Hypothalamus (tissue), 51 donors: ENCODE data around the gene NYNRIN.

Experiments
- DNase-seq, 51 donors: peaks; one replicate each; lab custom pipeline; 2025; lab: John Stamatoyannopoulos, UW

The NYNRIN gene

DNA sequence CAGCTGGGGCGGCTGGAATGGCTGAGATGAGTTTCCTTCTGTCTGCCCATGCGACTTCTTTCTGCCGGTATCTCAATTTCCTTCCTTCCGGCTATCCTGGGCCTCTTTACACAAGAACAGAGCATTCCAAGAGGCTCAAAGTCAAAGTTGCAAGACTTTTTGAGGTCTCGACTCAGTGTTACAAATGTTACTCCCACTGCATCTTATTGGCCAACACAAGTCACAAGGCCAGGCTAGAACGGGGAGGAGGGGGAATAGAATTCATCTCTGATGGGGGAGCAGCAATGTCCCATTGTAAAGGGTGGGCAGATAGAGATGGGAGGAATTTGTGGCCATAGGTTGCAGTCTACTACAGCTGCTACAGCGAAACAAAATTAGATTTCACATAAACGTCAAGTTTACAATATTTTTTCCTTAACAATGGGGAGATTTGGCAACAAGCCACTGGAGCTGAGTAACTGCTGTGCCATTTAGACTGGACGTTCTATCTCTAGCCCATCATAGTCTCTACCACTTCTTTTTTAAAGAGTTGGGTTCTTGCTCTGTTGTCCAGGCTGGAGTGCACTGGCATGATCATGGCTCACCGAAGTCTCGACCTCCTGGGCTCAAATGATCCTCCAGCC, 9.5 kb upstream of the NYNRIN start:
- DNase-seq: no peak

GRCh38 chr14:24390701-24391468, 7.9 kb upstream of the NYNRIN start:
- no peak for DNase-seq

DNA sequence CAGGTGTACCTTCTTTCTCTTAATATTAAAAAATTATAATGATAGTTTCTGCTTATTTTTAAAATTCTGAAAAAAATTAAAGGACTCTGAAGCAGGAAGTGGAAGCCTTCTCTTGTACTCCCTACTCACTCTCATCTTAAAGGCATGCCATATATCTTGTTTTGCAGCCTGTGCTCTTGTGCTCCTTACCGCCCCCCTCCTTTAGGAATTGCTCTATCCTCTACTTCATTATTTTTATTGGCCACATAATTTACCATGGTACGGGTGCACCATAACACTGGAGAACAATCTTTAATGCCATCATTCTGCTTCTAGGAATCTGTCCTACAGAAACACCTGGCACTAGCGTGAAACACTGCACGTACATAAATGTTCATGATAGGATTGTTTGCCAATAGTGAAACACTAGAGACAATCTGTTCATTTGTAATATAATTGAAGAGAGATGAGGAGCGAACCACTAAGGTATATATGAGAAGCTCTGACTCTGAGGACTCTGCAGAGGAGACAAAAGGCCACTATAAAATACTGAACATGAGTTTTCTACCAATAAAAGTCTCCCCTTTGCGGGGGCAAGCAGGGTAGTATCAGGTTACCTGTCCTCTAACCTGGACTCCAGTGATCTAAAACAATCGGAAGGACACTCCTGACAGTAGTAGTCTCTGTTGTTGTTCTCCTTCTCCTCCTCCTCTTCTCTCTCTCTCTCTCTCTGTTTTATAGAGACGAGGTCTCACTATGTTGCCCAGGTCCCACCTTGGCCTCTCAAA, 6.3 kb upstream of the NYNRIN start:
- no peak for DNase-seq

DNA sequence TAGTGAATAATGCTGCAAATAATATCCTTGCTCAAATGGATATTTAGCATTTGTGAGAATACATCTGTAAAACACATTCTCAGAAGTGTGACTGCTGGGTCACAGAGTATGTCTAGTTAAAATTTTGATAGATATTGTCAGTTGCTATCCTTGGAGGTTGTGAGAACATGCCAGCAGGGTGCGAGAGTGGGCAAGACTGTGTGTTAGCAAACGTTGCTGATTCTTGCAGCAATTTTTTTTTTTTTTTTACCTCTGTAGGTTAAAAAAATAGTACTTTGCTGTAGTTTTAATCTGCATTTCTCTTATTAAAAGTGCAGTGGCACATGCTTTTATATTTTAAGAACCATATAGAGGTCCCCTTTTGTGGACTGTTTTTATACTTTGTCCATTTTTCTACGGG, 4.5 kb upstream of the NYNRIN start:
- DNase-seq: no peak

GRCh38 chr14:24395609-24396582, 2.9 kb upstream of the NYNRIN start:
- DNase-seq: no peak

GRCh38 chr14:24397639-24398292, 1.0 kb upstream of the NYNRIN start:
- no peak for DNase-seq

- DNase-seq: no peak
These were observed 530 bp upstream of the NYNRIN start for GRCh38 chr14:24398293-24398652.

DNA sequence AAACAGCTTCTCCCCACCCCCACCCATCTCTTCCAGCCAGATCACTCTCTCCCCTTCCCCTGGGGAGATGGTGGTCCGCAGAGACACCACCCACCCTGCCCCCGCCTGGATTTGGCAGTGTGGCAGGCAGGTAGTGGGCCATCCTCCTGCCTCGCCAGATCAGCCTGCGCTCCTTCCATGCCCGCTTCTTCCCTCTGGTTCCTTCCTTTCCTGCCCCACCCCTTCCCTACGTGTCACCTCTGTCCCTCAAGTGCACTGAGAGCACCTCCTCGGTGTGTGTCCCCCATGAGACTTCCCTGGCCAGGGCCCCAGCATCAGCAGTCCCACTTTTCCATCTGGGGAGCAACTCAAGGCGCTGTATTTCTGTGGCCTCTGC, 632 bp downstream of the NYNRIN start:
- DNase-seq: no peak

GRCh38 chr14:24399999-24400718, 1.4 kb downstream of the NYNRIN start:
- DNase-seq: no peak

- DNase-seq: no peak
These were observed 3.3 kb downstream of the NYNRIN start for GRCh38 chr14:24401810-24402702.

- DNase-seq: no peak
These were observed 4.6 kb downstream of the NYNRIN start for GRCh38 chr14:24403294-24403998.

DNA sequence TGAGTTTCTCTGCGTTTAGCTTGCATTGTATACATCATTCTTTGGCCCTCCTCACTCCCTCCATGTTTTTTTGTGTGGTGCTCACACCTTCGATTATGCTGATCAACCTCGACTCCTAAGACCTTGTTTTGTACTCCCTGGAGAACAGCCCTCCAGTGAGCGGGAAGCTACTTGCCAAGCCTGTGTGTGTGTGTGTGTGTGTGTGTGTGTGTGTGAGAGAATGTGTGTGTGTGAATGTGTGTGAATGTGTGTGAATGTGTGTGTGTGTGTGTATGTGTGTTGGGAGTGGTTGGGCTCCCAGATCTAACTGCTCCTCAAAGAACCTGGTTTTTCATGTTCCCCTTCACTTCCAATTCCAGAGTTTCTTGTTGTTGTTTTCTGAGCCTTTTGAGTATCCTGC, 6.0 kb downstream of the NYNRIN start:
- DNase-seq: no peak

- no peak for DNase-seq
These were observed 7.6 kb downstream of the NYNRIN start for GRCh38 chr14:24406416-24406815.

DNA sequence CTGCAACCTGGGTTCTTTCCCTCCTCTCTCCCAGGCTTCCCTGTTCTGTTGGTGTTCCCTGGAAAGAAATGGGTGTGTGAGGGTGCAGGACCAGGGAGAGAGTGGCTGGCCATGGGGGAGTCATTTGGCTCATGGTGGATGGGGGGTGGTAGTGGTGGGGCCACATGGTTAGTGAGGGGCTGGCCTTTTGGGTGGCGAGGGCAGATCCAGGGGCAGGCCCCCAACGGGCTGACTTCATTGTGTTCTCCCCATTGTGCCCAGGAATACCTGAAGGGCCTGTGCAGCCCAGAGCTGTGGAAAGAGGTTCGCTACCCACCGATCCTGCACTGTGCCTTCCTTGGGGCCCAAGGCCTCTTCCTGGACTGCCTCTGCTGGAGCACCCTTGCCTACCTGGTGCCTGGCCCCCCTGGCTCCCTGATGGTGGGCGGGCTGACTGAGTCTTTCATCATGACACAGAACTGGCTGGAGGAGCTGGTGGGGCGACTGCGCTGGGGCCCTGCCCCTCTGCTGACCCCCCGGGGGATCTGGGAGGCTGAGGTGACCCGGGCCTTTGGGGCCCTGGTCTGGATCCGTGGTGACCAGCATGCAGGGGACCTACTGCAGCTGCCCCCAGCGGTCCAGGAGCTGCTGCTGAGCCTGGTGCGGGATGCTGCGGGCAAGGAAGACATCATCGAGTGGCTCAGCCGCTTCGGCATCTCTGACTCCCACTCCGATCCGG, 9.0 kb downstream of the NYNRIN start:
- DNase-seq: no peak

GRCh38 chr14:24408764-24409163, 10.0 kb downstream of the NYNRIN start:
- peak in 2 of 51 donors; percentile 20 to 27 for DNase-seq

GRCh38 chr14:24409192-24409591, 10.4 kb downstream of the NYNRIN start:
- DNase-seq: no peak

- DNase-seq: no peak
These were observed 11.2 kb downstream of the NYNRIN start for GRCh38 chr14:24409956-24410355.
